Mesangial cell (primary cell): ENCODE data around the gene NRBP1. TPM values are rescaled to one million over a fixed set of nuclear protein-coding genes. Genes with fewer than 3 reads are reported as not detected.

ENCODE experiments used
- total RNA-seq: library from RNA; depleted of rRNA; stranded (reverse); fragments of >200 nt; gene quantifications from 2 replicates; pipeline ENCODE4 v1.2.3, GENCODE V29; 2015

The NRBP1 gene
- 81.2 and 88.4 TPM in 2 replicates for total RNA-seq

DNA sequence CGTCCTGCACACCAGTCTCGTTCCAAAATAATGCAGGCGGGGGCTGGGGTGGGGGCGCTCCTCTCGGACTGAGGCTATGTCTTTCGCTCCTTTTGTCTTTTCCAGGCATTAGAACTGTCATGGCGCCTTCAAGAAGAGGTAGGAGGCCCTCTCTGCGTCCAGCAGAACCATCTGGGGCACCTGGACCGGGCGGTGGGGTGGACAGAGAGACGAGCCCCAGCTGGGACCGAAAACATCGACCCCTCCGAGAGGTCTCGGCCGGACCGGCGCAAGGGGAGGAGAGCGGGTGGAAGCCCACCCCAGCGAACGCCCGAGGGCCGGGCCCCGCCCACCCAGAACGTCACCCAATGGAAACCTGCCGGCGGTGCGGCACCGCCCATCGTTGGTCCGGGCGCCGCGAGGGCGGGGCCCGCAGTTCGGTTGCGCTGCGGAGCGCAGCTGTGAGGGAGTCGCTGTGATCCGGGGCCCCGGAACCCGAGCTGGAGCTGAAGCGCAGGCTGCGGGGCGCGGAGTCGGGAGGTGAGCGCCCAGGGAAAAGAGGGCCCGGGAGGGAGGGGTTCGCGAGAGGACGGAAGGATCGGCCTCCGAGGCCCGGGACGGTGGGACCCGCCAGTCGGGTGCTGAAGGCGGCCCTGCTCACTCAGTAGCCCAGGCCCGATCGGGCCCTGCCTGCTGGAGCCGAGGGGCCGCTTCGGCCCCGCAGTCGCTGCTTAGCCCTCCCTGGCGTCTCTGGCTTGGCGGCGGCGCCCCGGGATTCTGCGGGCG is at the start of gene NRBP1:
Gene NRBP1 (plus strand): TSS at position 419 of the 765 bp plus-strand sequence. CDS start 4,643 bp downstream, outside the sequence.

GRCh38 chr2:27380626-27381545 is 47.5 kb upstream of the NRBP1 start, which contains the start of gene ZNF513:
Gene ZNF513 (minus strand): TSS chr2:27380734. CDS start chr2:27380526, 208 bp downstream.

GRCh38 chr2:27409321-27410073 is 18.9 kb upstream of the NRBP1 start, which contains the start of gene PPM1G:
Gene PPM1G (minus strand): TSS chr2:27409591. CDS start chr2:27409422, 169 bp downstream.

GRCh38 chr2:27441958-27442919 is 13.8 kb downstream of the NRBP1 start, which contains the start of gene KRTCAP3:
Gene KRTCAP3 (plus strand): TSS chr2:27442381. CDS start chr2:27442413, 32 bp downstream.

GRCh38 chr2:27489498-27490397 is 61.3 kb downstream of the NRBP1 start, which contains the start of gene IFT172:
Gene IFT172 (minus strand): TSS chr2:27489743. CDS start chr2:27489653, 90 bp downstream.

Other genes with a start within 250 kb of the NRBP1 start
- gene ATRAID, start 216.6 kb upstream of the NRBP1 start, total RNA-seq, result 164 and 249 TPM in 2 replicates
- 28.4 and 63.9 TPM in 2 replicates for gene SLC5A6, start 216.4 kb upstream of the NRBP1 start, total RNA-seq
- 66.8 and 124 TPM in 2 replicates for gene CAD, start 211.3 kb upstream of the NRBP1 start, total RNA-seq
- under 0.01 TPM in 1 of 2 replicates, not detected in the other for gene SLC30A3, start 165.6 kb upstream of the NRBP1 start, total RNA-seq
- not detected in 2 replicates for gene DNAJC5G, start 153.2 kb upstream of the NRBP1 start, total RNA-seq
- gene TRIM54, start 146.2 kb upstream of the NRBP1 start, total RNA-seq, result not detected in 2 replicates
- 0.65 and 0.76 TPM in 2 replicates for gene UCN, start 120.2 kb upstream of the NRBP1 start, total RNA-seq
- gene MPV17, start 105.5 kb upstream of the NRBP1 start, total RNA-seq, result 79.0 and 79.9 TPM in 2 replicates
- 44.4 and 49.5 TPM in 2 replicates for gene GTF3C2, start 71.9 kb upstream of the NRBP1 start, total RNA-seq
- gene EIF2B4, start 58.3 kb upstream of the NRBP1 start, total RNA-seq, result 27.0 and 33.4 TPM in 2 replicates
- gene SNX17, start 58.0 kb upstream of the NRBP1 start, total RNA-seq, result 148 and 150 TPM in 2 replicates
- 6.7 and 12.9 TPM in 2 replicates for gene ZNF513, start 47.9 kb upstream of the NRBP1 start, total RNA-seq
- gene PPM1G, start 19.0 kb upstream of the NRBP1 start, total RNA-seq, result 66.2 and 153 TPM in 2 replicates
- gene KRTCAP3, start 13.8 kb downstream of the NRBP1 start, total RNA-seq, result 0.49 and 8.9 TPM in 2 replicates
- 14.7 and 19.4 TPM in 2 replicates for gene IFT172, start 61.1 kb downstream of the NRBP1 start, total RNA-seq
- gene FNDC4, start 66.6 kb downstream of the NRBP1 start, total RNA-seq, result 18.6 and 35.9 TPM in 2 replicates
- 1.1 TPM in 1 of 2 replicates, not detected in the other for gene GCKR, start 68.2 kb downstream of the NRBP1 start, total RNA-seq
- 13.0 and 20.8 TPM in 2 replicates for gene ZNF512, start 154.4 kb downstream of the NRBP1 start, total RNA-seq
- 1.3 and 1.9 TPM in 2 replicates for gene CCDC121, start 200.4 kb downstream of the NRBP1 start, total RNA-seq
- 45.6 and 58.8 TPM in 2 replicates for gene GPN1, start 200.4 kb downstream of the NRBP1 start, total RNA-seq
- gene SUPT7L, start 235.0 kb downstream of the NRBP1 start, total RNA-seq, result 15.5 and 23.7 TPM in 2 replicates
- gene SLC4A1AP, start 235.3 kb downstream of the NRBP1 start, total RNA-seq, result 15.5 and 20.5 TPM in 2 replicates